Activated CD4-positive, alpha-beta T cell treated with anti-CD3 and anti-CD28 coated beads for 4 hours (primary cell): ENCODE measurements around the gene TCAF2.
"Not testable (repeated sequence)": the region's sequence is repeated elsewhere in the genome, so short reads cannot be mapped to it uniquely, and the experiment has no call there.

Source experiments
- DNase-seq, 2 donors: peaks; one replicate each; pipeline ENCODE4 v3.0.0-alpha.2; 2020

The TCAF2 gene

GRCh38 chr7:143620646-143621045 lies at the start of gene TCAF2:
TCAF2 (plus strand) TSS chr7:143620974.
- DNase-seq: peak; percentile 63 to 80

- not testable (repeated sequence) for DNase-seq
These were observed 49.3 kb upstream of the TCAF2 start, which contains the start of gene CTAGE15 for GRCh38 chr7:143571501-143571900. CTAGE15 (plus strand) TSS chr7:143571801; CDS start chr7:143571818, 17 bp downstream.

- DNase-seq: not testable (repeated sequence)
These were observed 32.6 kb upstream of the TCAF2 start for GRCh38 chr7:143588183-143588582.

GRCh38 chr7:143589897-143590296 lies 30.9 kb upstream of the TCAF2 start:
- not testable (repeated sequence) for DNase-seq

GRCh38 chr7:143598086-143598485 lies 22.7 kb upstream of the TCAF2 start:
- DNase-seq: not testable (repeated sequence)

- DNase-seq: not testable (repeated sequence)
These were observed 17.2 kb upstream of the TCAF2 start for GRCh38 chr7:143603549-143603948.

GRCh38 chr7:143606088-143606487 lies 14.7 kb upstream of the TCAF2 start:
- DNase-seq: not testable (repeated sequence)

GRCh38 chr7:143615545-143615944 lies 5.2 kb upstream of the TCAF2 start:
- not testable (repeated sequence) for DNase-seq

- DNase-seq: not testable (repeated sequence)
These were observed 3.6 kb upstream of the TCAF2 start for GRCh38 chr7:143617204-143617603.

- DNase-seq: peak in 1 of 2 donors; percentile 57
These were observed 716 bp upstream of the TCAF2 start for GRCh38 chr7:143620058-143620457.

GRCh38 chr7:143621175-143621574 lies 401 bp downstream of the TCAF2 start:
- DNase-seq: not testable (repeated sequence)

- not testable (repeated sequence) for DNase-seq
These were observed 1.4 kb downstream of the TCAF2 start for GRCh38 chr7:143622130-143622529.

- DNase-seq: not testable (repeated sequence)
These were observed 9.9 kb downstream of the TCAF2 start for GRCh38 chr7:143630653-143631052.

GRCh38 chr7:143632506-143632905 lies 11.7 kb downstream of the TCAF2 start:
- not testable (repeated sequence) for DNase-seq

- not testable (repeated sequence) for DNase-seq
These were observed 12.3 kb downstream of the TCAF2 start for GRCh38 chr7:143633013-143633618.

- not testable (repeated sequence) for DNase-seq
These were observed 14.8 kb downstream of the TCAF2 start for GRCh38 chr7:143635364-143636240.

- DNase-seq: not testable (repeated sequence)
These were observed 18.6 kb downstream of the TCAF2 start for GRCh38 chr7:143639372-143639771.

- DNase-seq: not testable (repeated sequence)
These were observed 19.9 kb downstream of the TCAF2 start for GRCh38 chr7:143640528-143641189.

GRCh38 chr7:143646598-143646997 lies 25.8 kb downstream of the TCAF2 start:
- not testable (repeated sequence) for DNase-seq

GRCh38 chr7:143649902-143650301 lies 29.1 kb downstream of the TCAF2 start:
- DNase-seq: not testable (repeated sequence)

- DNase-seq: not testable (repeated sequence)
These were observed 29.7 kb downstream of the TCAF2 start for GRCh38 chr7:143650447-143650846.
